GM19395 (cell line): ENCODE measurements around the gene XRCC6.
A peak's percentile ranks its signal among the peaks of the same experiment; 100 is the strongest.
"Not testable (repeated sequence)": the region's sequence is repeated elsewhere in the genome, so short reads cannot be mapped to it uniquely, and the experiment has no call there.

Experiments used
- ATAC-seq: cut with Tn5 transposase; IDR thresholded peaks from one replicate; pipeline ENCODE4 v1.9.1; 2021; ENCODE audit warnings: mild to moderate bottlenecking, moderate library complexity; ENCODE audit not compliant: unreplicated experiment

XRCC6 gene

GRCh38 chr22:41598081-41598480 is 23.0 kb upstream of the XRCC6 start:
- ATAC-seq = no peak

GRCh38 chr22:41598891-41599635 is 22.0 kb upstream of the XRCC6 start:
- no peak for ATAC-seq

GRCh38 chr22:41600976-41601375 is 20.1 kb upstream of the XRCC6 start:
- ATAC-seq = no peak

- peak; percentile 88 for ATAC-seq
These were observed 17.2 kb upstream of the XRCC6 start for GRCh38 chr22:41603873-41604332.

GRCh38 chr22:41608386-41608785 is 12.7 kb upstream of the XRCC6 start:
- ATAC-seq = no peak

- ATAC-seq = no peak
These were observed 8.3 kb upstream of the XRCC6 start for GRCh38 chr22:41612603-41613306.

GRCh38 chr22:41613456-41613855 is 7.6 kb upstream of the XRCC6 start:
- no peak for ATAC-seq

- peak; percentile 32 for ATAC-seq
These were observed 1.0 kb upstream of the XRCC6 start for GRCh38 chr22:41619979-41620588.

- ATAC-seq = peak; percentile 26
These were observed 451 bp upstream of the XRCC6 start, which contains the start of gene DESI1 for GRCh38 chr22:41620589-41621098. Gene DESI1 (minus strand): TSS chr22:41621043. CDS start chr22:41620839, 204 bp downstream.

GRCh38 chr22:41621911-41622179 is 750 bp downstream of the XRCC6 start:
- ATAC-seq = no peak

GRCh38 chr22:41625577-41625976 is 4.5 kb downstream of the XRCC6 start:
- no peak for ATAC-seq

- ATAC-seq = not testable (repeated sequence)
These were observed 10.0 kb downstream of the XRCC6 start for GRCh38 chr22:41631115-41631514.

GRCh38 chr22:41631615-41632014 is 10.5 kb downstream of the XRCC6 start:
- not testable (repeated sequence) for ATAC-seq

- not testable (repeated sequence) for ATAC-seq
These were observed 13.5 kb downstream of the XRCC6 start for GRCh38 chr22:41634610-41635009.

- no peak for ATAC-seq
These were observed 15.4 kb downstream of the XRCC6 start for GRCh38 chr22:41636467-41636866.

- ATAC-seq = not testable (repeated sequence)
These were observed 16.5 kb downstream of the XRCC6 start for GRCh38 chr22:41637623-41638022.

- no peak for ATAC-seq
These were observed 17.0 kb downstream of the XRCC6 start for GRCh38 chr22:41638124-41638523.

GRCh38 chr22:41638748-41639147 is 17.7 kb downstream of the XRCC6 start:
- no peak for ATAC-seq

GRCh38 chr22:41641854-41642253 is 20.8 kb downstream of the XRCC6 start:
- ATAC-seq = no peak

GRCh38 chr22:41642331-41643110 is 21.4 kb downstream of the XRCC6 start:
- no peak for ATAC-seq

GRCh38 chr22:41647771-41648170 is 26.7 kb downstream of the XRCC6 start:
- ATAC-seq = no peak
